Neuron (in vitro differentiated cells): ENCODE measurements around the gene SDK2.

Source experiments
- H2AFZ ChIP-seq: one replicate; pipeline ENCODE4 v1.6.1; 2013; ENCODE audit warnings: low read depth, mild to moderate bottlenecking, inconsistent platforms, low read length, moderate library complexity
- H3K27me3 ChIP-seq: one replicate; pipeline ENCODE4 v1.6.1; 2013; ENCODE audit warnings: low read length; ENCODE audit not compliant: insufficient read depth
- H3K36me3 ChIP-seq: one replicate; pipeline ENCODE4 v1.6.1; 2013; ENCODE audit warnings: low read length; ENCODE audit not compliant: insufficient read depth
- H3K4me1 ChIP-seq: one replicate; pipeline ENCODE4 v1.6.1; 2013; ENCODE audit warnings: low read length; ENCODE audit not compliant: insufficient read depth
- H3K4me3 ChIP-seq: 2 replicates; pipeline ENCODE4 v1.5.1; 2013; ENCODE audit warnings: mild to moderate bottlenecking, low read length, moderate library complexity
- H3K9me3 ChIP-seq: one replicate; pipeline ENCODE4 v1.6.1; 2013; ENCODE audit warnings: low read length

Gene SDK2

DNA sequence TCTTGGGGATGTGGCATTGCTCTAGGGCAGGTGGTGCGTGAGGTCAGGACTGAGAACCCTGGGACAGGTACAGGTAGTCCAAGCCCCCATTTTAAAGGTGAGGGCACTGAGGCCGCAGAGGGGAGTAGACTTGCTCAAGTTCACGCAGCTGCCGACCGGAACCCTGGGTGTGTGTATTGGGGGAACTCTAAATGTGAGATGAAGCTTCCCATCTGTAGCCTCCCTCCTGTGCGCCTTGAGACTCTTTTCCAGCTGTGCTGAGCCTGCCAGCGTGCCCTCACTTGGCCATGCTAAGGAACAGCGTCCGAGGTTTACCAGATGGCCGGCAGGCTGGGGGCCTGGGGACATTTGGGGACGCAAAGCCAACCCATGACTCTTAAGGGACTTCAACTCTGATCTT lies 253.4 kb downstream of the SDK2 start:
- peaks cover 13% of the 10 kb centered on the region for H3K4me1 ChIP-seq
- H3K4me3 ChIP-seq: no peak overlapping the region
- peaks cover 36% of the 10 kb centered on the region for H3K36me3 ChIP-seq
- H3K27me3 ChIP-seq: no peaks in the 10 kb centered on the region
- H3K9me3 ChIP-seq: no peaks in the 10 kb centered on the region
- no peak overlapping the region for H2AFZ ChIP-seq

DNA sequence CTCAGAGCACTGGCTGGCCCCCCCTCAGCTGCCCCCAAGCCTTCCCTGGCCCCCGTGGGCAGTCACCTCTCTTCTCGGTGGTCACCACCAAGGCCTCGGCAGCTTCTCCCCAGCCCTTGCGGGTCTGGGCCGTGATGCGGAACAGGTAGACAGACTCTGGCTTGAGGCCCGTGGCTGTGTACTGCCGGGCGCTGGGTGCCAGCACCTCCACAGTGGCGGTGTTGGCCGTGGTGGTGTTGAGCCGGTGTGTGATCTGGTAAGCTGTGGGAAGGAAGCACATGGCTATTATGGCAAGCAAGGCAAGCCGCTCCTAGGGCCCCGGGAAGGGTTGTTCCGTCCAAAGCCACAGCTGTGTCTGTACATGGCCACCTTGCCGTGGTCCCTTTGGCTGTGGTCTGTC lies 254.0 kb downstream of the SDK2 start:
- peaks cover 40% of the 10 kb centered on the region for H3K36me3 ChIP-seq
- peaks cover 13% of the 10 kb centered on the region for H3K4me1 ChIP-seq
- no peak overlapping the region for H3K4me3 ChIP-seq
- H3K27me3 ChIP-seq: no peaks in the 10 kb centered on the region
- no peak overlapping the region for H2AFZ ChIP-seq
- no peaks in the 10 kb centered on the region for H3K9me3 ChIP-seq

GRCh38 chr17:73389411-73389810 lies 254.8 kb downstream of the SDK2 start:
- no peak overlapping the region for H2AFZ ChIP-seq
- H3K4me1 ChIP-seq: peaks cover 13% of the 10 kb centered on the region
- no peaks in the 10 kb centered on the region for H3K9me3 ChIP-seq
- no peaks in the 10 kb centered on the region for H3K27me3 ChIP-seq
- no peak overlapping the region for H3K4me3 ChIP-seq
- peaks cover 42% of the 10 kb centered on the region for H3K36me3 ChIP-seq

GRCh38 chr17:73388578-73388905 lies 255.7 kb downstream of the SDK2 start:
- peaks cover 5% of the 10 kb centered on the region for H3K4me1 ChIP-seq
- peaks cover 47% of the 10 kb centered on the region for H3K36me3 ChIP-seq
- no peaks in the 10 kb centered on the region for H3K9me3 ChIP-seq
- H2AFZ ChIP-seq: no peak overlapping the region
- H3K27me3 ChIP-seq: no peaks in the 10 kb centered on the region
- H3K4me3 ChIP-seq: no peak overlapping the region

- Histone ChIP-seq H3K27me3 (no peaks in the 10 kb centered on the region), H3K4me1 (no peaks in the 10 kb centered on the region), H3K9me3 (no peaks in the 10 kb centered on the region), H3K4me3 (no peak overlapping the region), H2AFZ (no peak overlapping the region), H3K36me3 (peaks cover 49% of the 10 kb centered on the region)
Measured at GRCh38 chr17:73387746-73388577, 256.3 kb downstream of the SDK2 start.

DNA sequence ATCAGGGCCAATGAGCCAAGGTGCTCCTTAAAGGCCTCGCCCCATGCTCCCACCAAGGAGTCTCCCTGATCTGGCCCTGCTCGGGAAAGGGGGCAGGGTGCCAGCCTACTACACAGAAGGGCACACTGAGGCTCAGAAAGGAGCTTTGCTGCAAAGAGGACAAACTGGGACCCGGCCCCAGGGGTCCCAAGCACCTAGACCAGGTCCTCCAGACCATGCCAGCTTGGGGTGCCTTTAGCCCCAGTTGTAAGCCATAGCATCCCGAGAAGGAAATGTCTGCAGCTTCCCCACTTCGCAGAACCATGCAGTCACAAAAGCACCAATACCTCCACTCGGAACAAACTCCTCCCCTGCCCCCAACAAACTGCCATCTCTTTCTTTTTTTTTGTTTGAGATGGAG lies 257.7 kb downstream of the SDK2 start:
- Histone ChIP-seq H3K4me1 (no peaks in the 10 kb centered on the region), H3K9me3 (no peaks in the 10 kb centered on the region), H3K4me3 (no peak overlapping the region), H3K27me3 (no peaks in the 10 kb centered on the region), H2AFZ (no peak overlapping the region), H3K36me3 (peaks cover 51% of the 10 kb centered on the region)

- Histone ChIP-seq H3K4me3 (no peak overlapping the region), H3K36me3 (peaks cover 47% of the 10 kb centered on the region), H3K9me3 (no peaks in the 10 kb centered on the region), H3K4me1 (no peaks in the 10 kb centered on the region), H2AFZ (no peak overlapping the region), H3K27me3 (no peaks in the 10 kb centered on the region)
Measured at GRCh38 chr17:73384926-73385325, 259.3 kb downstream of the SDK2 start.

DNA sequence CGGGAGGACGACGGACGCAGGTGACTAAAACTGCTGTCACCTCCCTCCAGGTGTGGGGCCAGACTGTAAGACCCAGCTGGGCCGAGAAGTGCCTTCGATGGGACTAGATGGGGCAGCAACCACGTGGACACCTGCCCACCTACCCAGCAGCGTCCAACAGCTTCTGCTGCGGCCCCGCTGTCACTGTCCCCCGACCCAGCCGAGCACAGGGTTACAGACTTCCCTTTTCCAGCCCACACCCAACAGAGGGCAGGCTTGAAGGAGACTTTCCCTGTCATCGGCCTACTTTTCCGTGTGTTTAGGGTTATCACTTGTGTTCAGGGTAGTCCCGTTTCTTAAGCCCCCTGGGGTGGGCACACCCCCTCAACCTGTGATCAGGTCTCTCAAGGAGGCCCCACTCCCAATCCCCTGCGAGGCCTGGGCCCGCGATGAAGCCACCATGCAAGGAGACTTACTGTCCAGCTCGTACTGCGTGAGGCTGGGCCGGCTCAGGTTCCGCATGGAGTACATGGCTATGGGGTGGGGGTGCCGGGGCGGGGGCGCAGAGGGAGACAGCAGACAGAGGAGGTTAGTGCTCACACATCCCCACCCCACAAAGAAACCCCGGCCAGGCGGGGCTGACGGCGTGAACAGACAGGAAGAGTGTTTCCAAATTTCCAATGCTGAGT lies 263.7 kb downstream of the SDK2 start:
- Histone ChIP-seq H2AFZ (no peak overlapping the region), H3K36me3 (peaks cover 56% of the 10 kb centered on the region), H3K4me3 (no peak overlapping the region), H3K9me3 (no peaks in the 10 kb centered on the region), H3K4me1 (no peaks in the 10 kb centered on the region), H3K27me3 (no peaks in the 10 kb centered on the region)

DNA sequence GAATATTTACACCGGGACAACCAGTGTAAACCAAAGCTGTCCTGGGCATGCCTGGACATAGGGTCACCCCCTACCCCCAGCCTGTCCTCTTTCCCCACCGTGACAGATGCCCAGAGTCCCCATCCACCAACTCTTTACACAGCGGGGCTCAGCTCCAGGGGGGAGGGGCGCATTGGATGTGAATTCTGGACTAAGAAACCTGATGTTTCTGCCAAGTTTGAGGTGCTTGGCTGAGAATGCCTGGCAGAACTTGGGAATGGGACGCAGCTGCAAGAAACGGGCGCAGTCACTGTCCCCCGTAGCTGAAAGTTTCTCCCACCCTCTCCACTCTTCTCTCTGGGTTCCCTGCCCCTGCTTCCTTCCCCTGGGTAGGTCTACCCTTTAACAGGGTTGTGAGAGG lies 264.4 kb downstream of the SDK2 start:
- Histone ChIP-seq H3K36me3 (peaks cover 48% of the 10 kb centered on the region), H2AFZ (no peak overlapping the region), H3K9me3 (no peaks in the 10 kb centered on the region), H3K4me1 (no peaks in the 10 kb centered on the region), H3K27me3 (no peaks in the 10 kb centered on the region), H3K4me3 (no peak overlapping the region)

DNA sequence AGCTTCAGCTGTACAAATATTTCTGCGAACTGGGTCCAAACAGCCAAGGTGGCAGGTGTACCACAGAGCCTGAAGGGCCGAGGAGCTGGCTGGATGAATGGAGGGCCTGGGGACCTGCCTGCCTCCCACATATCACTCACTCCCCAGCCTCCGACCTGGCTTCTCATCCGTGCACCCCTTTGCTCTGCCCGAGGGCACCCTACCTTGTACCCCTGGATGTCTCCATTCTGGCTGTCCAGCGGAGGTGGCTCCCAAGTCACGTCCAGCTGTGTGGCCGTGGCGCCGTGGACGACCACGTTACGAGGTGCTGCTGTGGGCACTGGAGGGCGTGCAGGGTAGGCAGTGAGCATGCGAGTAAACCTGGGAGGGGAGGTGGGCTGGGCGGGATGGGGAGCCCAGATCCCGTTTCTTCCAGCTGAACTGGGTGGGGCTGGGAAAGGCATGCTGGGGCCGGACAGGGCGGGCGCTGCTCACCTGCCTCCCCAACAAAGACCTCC lies 265.2 kb downstream of the SDK2 start:
- no peaks in the 10 kb centered on the region for H3K27me3 ChIP-seq
- no peak overlapping the region for H2AFZ ChIP-seq
- H3K4me1 ChIP-seq: no peaks in the 10 kb centered on the region
- no peaks in the 10 kb centered on the region for H3K9me3 ChIP-seq
- no peak overlapping the region for H3K4me3 ChIP-seq
- peaks cover 40% of the 10 kb centered on the region for H3K36me3 ChIP-seq

- H3K4me3 ChIP-seq: no peak overlapping the region
- peaks cover 39% of the 10 kb centered on the region for H3K36me3 ChIP-seq
Measured at GRCh38 chr17:73376636-73377035, 267.6 kb downstream of the SDK2 start.

DNA sequence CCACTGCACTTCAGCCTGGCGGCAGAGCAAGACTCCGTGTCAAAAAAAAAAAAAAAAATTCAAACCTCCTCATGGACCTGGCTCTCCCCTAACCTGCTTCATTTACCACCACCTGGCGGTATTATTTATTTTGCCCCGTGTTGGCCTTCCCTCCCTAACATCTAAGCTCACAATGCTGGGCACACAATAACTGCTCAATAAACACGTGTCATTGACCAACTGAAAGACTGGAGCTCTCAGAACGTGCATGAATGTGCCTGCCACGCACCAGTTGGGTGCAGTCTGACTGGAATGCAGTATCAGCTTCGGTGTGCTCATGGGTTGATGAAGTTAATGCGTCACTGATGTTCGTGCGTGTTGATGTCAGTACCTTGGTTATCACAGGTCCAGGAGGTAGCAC lies 268.1 kb downstream of the SDK2 start:
- Histone ChIP-seq H2AFZ (no peak overlapping the region), H3K4me1 (no peaks in the 10 kb centered on the region), H3K4me3 (no peak overlapping the region), H3K9me3 (no peaks in the 10 kb centered on the region), H3K36me3 (peaks cover 35% of the 10 kb centered on the region), H3K27me3 (no peaks in the 10 kb centered on the region)

More at GRCh38 chr17:73376636-73377035, 267.6 kb downstream of the SDK2 start:
- H3K9me3 ChIP-seq: no peaks in the 10 kb centered on the region
- H3K4me1 ChIP-seq: no peaks in the 10 kb centered on the region
- H3K27me3 ChIP-seq: no peaks in the 10 kb centered on the region
- H2AFZ ChIP-seq: no peak overlapping the region

DNA sequence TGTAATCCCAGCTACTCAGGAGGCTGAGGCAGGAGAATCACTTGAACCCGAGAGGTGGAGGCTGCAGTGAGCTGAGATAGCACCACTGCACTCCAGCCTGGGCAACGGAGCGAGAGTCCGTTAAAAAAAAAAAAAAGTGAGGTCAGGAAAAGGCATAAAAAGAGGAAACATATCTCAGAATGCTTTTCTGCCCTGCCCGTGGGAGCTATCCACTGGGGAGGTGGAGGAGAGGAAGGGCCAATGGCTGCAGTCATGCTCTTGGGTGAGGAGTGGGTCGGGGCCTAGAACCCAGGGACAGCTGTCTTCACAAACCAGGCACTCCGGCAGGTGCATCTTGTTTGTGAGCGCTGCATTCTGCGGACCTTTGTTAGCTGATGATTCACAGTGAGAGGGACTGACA lies 272.4 kb downstream of the SDK2 start:
- Histone ChIP-seq H3K27me3 (no peaks in the 10 kb centered on the region), H3K9me3 (no peaks in the 10 kb centered on the region), H3K4me3 (no peak overlapping the region), H3K36me3 (peaks cover 21% of the 10 kb centered on the region), H3K4me1 (no peaks in the 10 kb centered on the region), H2AFZ (no peak overlapping the region)
